Natural killer cell (primary cell): Measurements from ENCODE around the gene NEUROD2. TPM values are rescaled to one million over a fixed set of nuclear protein-coding genes. Genes with fewer than 3 reads are reported as not detected.

Experiments used
- ATAC-seq, 3 donors: fragments of 150-1000 bp in 2 of 3; fragments of 200-7000 bp in 1 of 3; cut with Tn5 transposase; 1 replicate in 1 of 3; 2 replicates in 2 of 3; pipeline ENCODE4 v1.10.0; 2021; ENCODE audit warnings: mild to moderate bottlenecking in 2 of 3, moderate library complexity in 2 of 3
- DNase-seq, 2 donors: peaks; one replicate each; pipeline versions ENCODE4 v3.0.0 to v3.0.0-alpha.2; 2013 to 2021; ENCODE audit warnings: mixed read lengths in 1 of 2
- H3K27ac ChIP-seq: one replicate; pipeline ENCODE4 v1.5.1; 2013; ENCODE audit warnings: mild to moderate bottlenecking, low read length
- H3K27me3 ChIP-seq: one replicate; pipeline ENCODE4 v1.6.1; 2013; ENCODE audit warnings: low read length; ENCODE audit not compliant: control insufficient read depth, insufficient read depth
- H3K36me3 ChIP-seq: one replicate; pipeline ENCODE4 v1.6.1; 2013; ENCODE audit warnings: low read length; ENCODE audit not compliant: control insufficient read depth, insufficient read depth
- H3K4me1 ChIP-seq: one replicate; pipeline ENCODE4 v1.6.1; 2013; ENCODE audit warnings: low read length; ENCODE audit not compliant: control insufficient read depth, insufficient read depth
- H3K4me3 ChIP-seq: one replicate; pipeline ENCODE4 v1.5.1; 2013; ENCODE audit warnings: low read length
- H3K9me3 ChIP-seq: one replicate; pipeline ENCODE4 v1.6.1; 2013; ENCODE audit warnings: low read length; ENCODE audit not compliant: control insufficient read depth, insufficient read depth
- H3K27ac Mint-ChIP-seq, 2 donors: one replicate each; pipeline ENCODE4 v1.8.0; 2022; ENCODE audit warnings: mild to moderate bottlenecking in 2 of 2, mixed read lengths in 2 of 2, moderate library complexity in 1 of 2
- H3K27me3 Mint-ChIP-seq, 2 donors: one replicate each; pipeline ENCODE4 v1.8.0; 2022; ENCODE audit warnings: low read depth in 2 of 2, mixed read lengths in 2 of 2
- H3K36me3 Mint-ChIP-seq: one replicate; pipeline ENCODE4 v1.8.0; 2022; ENCODE audit warnings: mixed read lengths
- H3K4me1 Mint-ChIP-seq, 2 donors: one replicate each; pipeline ENCODE4 v1.8.0; 2022; ENCODE audit warnings: mixed read lengths in 2 of 2
- H3K4me3 Mint-ChIP-seq: one replicate; pipeline ENCODE4 v1.8.0; 2022; ENCODE audit warnings: mild to moderate bottlenecking, moderate library complexity, mixed read lengths
- H3K9me3 Mint-ChIP-seq, 2 donors: one replicate each; pipeline ENCODE4 v1.8.0; 2022; ENCODE audit warnings: mixed read lengths in 2 of 2
- WGBS: methylation state at CpG from one replicate; pipeline ENCODE4 v1.1.7; 2013; ENCODE audit warnings: missing lambda C conversion rate; ENCODE audit not compliant: insufficient coverage; 5-methylcytosine and 5-hydroxymethylcytosine counted together
- intact Hi-C: fragments of 100-400 bp; cut with micrococcal nuclease; formaldehyde crosslinking; loops from one replicate; pipeline ENCODE4 v1.14.2; 2022
- total RNA-seq, 4 donors: library from RNA; stranded (reverse); fragments of 120-200 nt in 1 of 4; gene quantifications; one replicate each; pipeline versions ENCODE4 v1.2.3 to v1.2.4, GENCODE V29; 2013 to 2022
- TF ChIP-seq, protein P1 (sequence below): fragments of 200-600 bp; IDR thresholded peaks from one replicate; pipeline ENCODE4 v1.8.0; 2022; ENCODE audit warnings: antibody characterized with exemption

The NEUROD2 gene
- total RNA-seq, 3 donors from 2014 or later (not counting 1 experiment from before 2014, with no cell fraction given) = not detected

DNA sequence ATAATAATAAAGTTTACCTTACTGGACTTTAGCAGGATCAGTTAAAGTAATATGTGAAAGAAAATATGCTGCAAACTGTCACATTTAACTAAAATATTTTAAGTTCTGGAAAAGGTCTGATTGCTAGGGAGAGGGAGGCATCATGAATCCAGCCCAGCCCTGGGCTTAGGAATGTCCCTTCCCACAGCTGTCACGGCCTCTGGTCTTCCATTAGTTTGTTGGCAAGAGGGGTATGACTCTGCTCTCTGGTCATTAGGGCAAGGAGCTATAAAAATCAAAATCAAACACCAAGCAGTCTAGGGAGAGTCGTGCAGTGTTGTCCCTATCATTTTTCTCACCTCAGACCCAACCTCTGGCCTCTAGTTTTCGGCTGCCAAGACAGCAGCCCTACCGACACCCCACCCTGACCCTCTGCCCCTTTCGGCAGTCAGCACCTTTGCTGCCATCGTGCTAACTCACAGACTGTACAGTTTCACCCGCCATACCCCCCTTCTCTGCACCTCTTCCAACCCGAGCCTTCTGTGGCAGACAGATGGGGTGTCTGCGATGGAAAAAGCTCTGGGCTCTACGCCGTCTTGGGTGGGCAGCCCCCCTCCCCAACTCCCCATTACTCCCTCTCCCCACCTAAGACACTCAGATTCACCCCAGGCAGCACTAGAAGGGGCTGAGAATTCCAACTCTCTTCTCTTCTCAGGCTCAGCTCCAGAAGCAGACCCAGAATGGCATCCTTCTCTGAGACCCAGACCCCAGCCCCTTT, 41.4 kb downstream of the NEUROD2 start:
- 95% methylated on average over 11 of the region's 11 CpGs for WGBS
- H3K27me3 Mint-ChIP-seq = no peaks in the 10 kb centered on the region
- no peak for ATAC-seq
- peaks cover 0 to 7% of the 10 kb centered on the region in 2 donors for H3K4me1 Mint-ChIP-seq
- Histone ChIP-seq H3K4me1 (no peaks in the 10 kb centered on the region), H3K36me3 (peaks cover 39% of the 10 kb centered on the region), H3K27me3 (no peaks in the 10 kb centered on the region), H3K9me3 (peaks cover 6% of the 10 kb centered on the region), H3K27ac (no peak overlapping the region), H3K4me3 (no peak overlapping the region)
- H3K9me3 Mint-ChIP-seq = peaks cover 2 to 3% of the 10 kb centered on the region in 2 donors
- TF ChIP-seq, protein P1, sequence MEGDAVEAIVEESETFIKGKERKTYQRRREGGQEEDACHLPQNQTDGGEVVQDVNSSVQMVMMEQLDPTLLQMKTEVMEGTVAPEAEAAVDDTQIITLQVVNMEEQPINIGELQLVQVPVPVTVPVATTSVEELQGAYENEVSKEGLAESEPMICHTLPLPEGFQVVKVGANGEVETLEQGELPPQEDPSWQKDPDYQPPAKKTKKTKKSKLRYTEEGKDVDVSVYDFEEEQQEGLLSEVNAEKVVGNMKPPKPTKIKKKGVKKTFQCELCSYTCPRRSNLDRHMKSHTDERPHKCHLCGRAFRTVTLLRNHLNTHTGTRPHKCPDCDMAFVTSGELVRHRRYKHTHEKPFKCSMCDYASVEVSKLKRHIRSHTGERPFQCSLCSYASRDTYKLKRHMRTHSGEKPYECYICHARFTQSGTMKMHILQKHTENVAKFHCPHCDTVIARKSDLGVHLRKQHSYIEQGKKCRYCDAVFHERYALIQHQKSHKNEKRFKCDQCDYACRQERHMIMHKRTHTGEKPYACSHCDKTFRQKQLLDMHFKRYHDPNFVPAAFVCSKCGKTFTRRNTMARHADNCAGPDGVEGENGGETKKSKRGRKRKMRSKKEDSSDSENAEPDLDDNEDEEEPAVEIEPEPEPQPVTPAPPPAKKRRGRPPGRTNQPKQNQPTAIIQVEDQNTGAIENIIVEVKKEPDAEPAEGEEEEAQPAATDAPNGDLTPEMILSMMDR = no peak
- peaks cover 2% of the 10 kb centered on the region for H3K36me3 Mint-ChIP-seq
- no peak for DNase-seq
- intact Hi-C loops = no loop called here
- H3K4me3 Mint-ChIP-seq = no peak overlapping the region
- H3K27ac Mint-ChIP-seq = no peak overlapping the region

DNA sequence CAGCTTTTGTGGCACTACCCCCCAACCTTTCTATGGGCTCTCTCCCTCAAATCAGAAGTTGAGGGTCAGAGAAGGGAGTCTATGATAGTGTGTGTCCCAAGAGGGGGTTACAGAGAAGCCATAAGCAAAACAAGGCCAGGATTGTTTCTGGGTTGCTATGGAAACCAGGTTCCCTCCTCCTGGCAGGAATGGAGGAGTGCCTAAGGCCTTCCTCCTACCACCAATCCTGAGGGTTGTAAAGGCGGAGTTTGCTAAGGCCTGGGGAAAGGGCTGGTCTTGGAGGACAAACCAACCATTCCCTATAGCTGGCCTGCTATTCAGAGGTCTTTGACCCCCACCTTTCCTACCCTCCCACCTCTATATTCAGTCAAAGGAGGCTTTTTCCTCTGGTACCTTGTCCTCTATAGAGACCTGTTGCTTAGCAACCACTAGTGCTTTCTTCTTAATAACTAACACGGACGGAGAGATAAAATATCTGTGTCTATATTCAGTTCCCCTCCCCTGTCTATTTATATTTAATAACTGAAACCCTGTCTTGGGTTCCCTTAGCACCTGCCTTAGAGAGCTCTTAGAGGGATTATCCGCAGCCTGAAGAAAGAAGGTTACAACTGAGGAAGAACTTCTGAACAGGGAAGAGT, 43.4 kb downstream of the NEUROD2 start:
- intact Hi-C loops = no loop called here
- H3K27ac ChIP-seq = no peak overlapping the region
- 91% methylated on average over 4 of the region's 4 CpGs for WGBS

DNA sequence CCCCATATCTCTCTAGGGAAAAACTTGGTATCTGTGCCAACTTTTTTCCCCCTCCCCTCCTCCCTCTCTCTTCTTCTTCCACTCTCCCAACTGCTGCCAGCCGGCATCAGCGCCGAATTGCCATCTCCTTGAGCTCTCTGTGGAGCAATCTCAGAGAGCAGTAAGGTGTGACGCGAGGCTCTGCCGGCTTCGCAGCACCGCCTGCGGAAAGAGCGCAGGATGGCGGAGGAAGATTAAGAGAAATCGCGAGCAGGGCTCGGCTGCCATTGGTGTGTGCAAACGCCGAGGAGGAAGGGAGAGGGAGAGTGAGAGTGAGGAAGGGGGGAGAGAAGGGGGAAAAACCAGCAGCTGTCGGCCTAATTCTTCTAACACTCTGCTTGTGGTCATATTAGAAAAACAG, 44.2 kb downstream of the NEUROD2 start:
- peaks cover 5% of the 10 kb centered on the region for H3K36me3 Mint-ChIP-seq
- intact Hi-C loops = no loop called here
- 45% methylated on average over 17 of the region's 17 CpGs for WGBS
- DNase-seq = no peak
- no peaks in the 10 kb centered on the region for H3K27me3 Mint-ChIP-seq
- H3K27ac ChIP-seq = no peak overlapping the region
- no peaks in the 10 kb centered on the region for H3K9me3 ChIP-seq
- no peak overlapping the region for H3K4me3 Mint-ChIP-seq
- peak in 1 of 3 donors; percentile 52 for ATAC-seq
- peaks cover 26% of the 10 kb centered on the region for H3K36me3 ChIP-seq
- H3K4me1 Mint-ChIP-seq = peaks cover 0 to 7% of the 10 kb centered on the region in 2 donors
- H3K27ac Mint-ChIP-seq = peak overlapping the region in 1 of 2 donors; percentile 64
- TF ChIP-seq, protein P1 = no peak
- H3K9me3 Mint-ChIP-seq = no peaks in the 10 kb centered on the region
- H3K27me3 ChIP-seq = no peaks in the 10 kb centered on the region
- H3K4me1 ChIP-seq = no peaks in the 10 kb centered on the region
- no peak overlapping the region for H3K4me3 ChIP-seq

More for the DNA sequence above, 43.4 kb downstream of the NEUROD2 start:
- Histone ChIP-seq H3K9me3 (no peaks in the 10 kb centered on the region), H3K4me3 (no peak overlapping the region), H3K27me3 (no peaks in the 10 kb centered on the region), H3K36me3 (peaks cover 26% of the 10 kb centered on the region), H3K4me1 (no peaks in the 10 kb centered on the region)
- H3K4me3 Mint-ChIP-seq = no peak overlapping the region
- H3K27me3 Mint-ChIP-seq = no peaks in the 10 kb centered on the region
- TF ChIP-seq, protein P1 = no peak
- H3K4me1 Mint-ChIP-seq = peaks cover 0 to 7% of the 10 kb centered on the region in 2 donors
- peaks cover 5% of the 10 kb centered on the region for H3K36me3 Mint-ChIP-seq
- ATAC-seq = no peak
- H3K27ac Mint-ChIP-seq = peak overlapping the region in 1 of 2 donors; percentile 64
- H3K9me3 Mint-ChIP-seq = no peaks in the 10 kb centered on the region
- no peak for DNase-seq
